Measurements from ENCODE around the gene MEGF8.
A peak's percentile ranks its signal among the peaks of the same experiment; 100 is the strongest.

GRCh38 chr19:42295831-42296525 lies 29.5 kb upstream of the MEGF8 start:
- TF ChIP-seq CTCF (IDR thresholded peaks at IDR 0.05; ENCODE audit: low read depth, low read length) (peak; percentile 95), EZH2phosphoT487 (IDR thresholded peaks at IDR 0.05; ENCODE audit: low read depth) (no peak)
